K562 (cell line): Measurements from ENCODE around the gene DCN. TPM values are rescaled to one million over a fixed set of nuclear protein-coding genes. Genes with fewer than 3 reads are reported as not detected.

Source experiments
- ATAC-seq: fragments of 200-7000 bp; cut with Tn5 transposase; 3 replicates; pipeline ENCODE4 v1.9.1; 2020; ENCODE audit warnings: moderate library complexity
- BruUV-seq: library from RNA; stranded (reverse); fragments of 400-500 nt; replicated peaks from 2 replicates; lab custom pipeline; 2021; lab: Mats Ljungman, UMichigan
- CTCF ChIA-PET: fragments of 300-600 bp; formaldehyde crosslinking; extraction: SDS; loops from one replicate; lab custom pipeline; 2021; ENCODE audit warnings: low intra/inter-chr PET ratio; lab: Yijun Ruan, JAX
- POLR2A ChIA-PET: fragments of 300-600, 350-650 bp; sonication (Branson Sonifier 250); formaldehyde crosslinking; extraction: SDS; loops from one replicate; lab custom pipeline; 2021; ENCODE audit warnings: antibody characterized with exemption, inconsistent platforms; lab: Yijun Ruan, JAX
- DNase-seq, 4 experiments: peaks; one replicate each; pipeline versions ENCODE4 v3.0.0 to v3.0.0-alpha.2; 2011 to 2018; ENCODE audit warnings: low spot score in 3 of 4, mixed read lengths in 3 of 4; ENCODE audit errors: extremely low read depth in 1 of 4
- FAIRE-seq: peaks from 2 replicates; lab custom pipeline; 2011; peaks lifted over from hg19 to GRCh38; lab: Jason Lieb, UNC
- H2AFZ ChIP-seq: 2 replicates; pipeline ENCODE4 v1.6.0; 2011; ENCODE audit warnings: low read depth, low read length, control low read depth, inconsistent platforms
- H3K27ac ChIP-seq: fragments of 200-600 bp; 3 replicates; pipeline ENCODE4 v1.8.0; 2011; ENCODE audit warnings: low read depth, mild to moderate bottlenecking, control low read depth, inconsistent platforms, low read length, moderate library complexity, mixed read lengths; ENCODE audit errors: extremely low read depth
- H3K27me3 ChIP-seq, 2 experiments: fragments of 300-600 bp in 1 of 2; 2 replicates in 1 of 2; 3 replicates in 1 of 2; pipeline versions ENCODE4 v1.6.0 to v1.8.0; 2011; ENCODE audit warnings: inconsistent platforms in 2 of 2, low read length in 2 of 2, mild to moderate bottlenecking in 1 of 2, mixed read lengths in 1 of 2, moderate library complexity in 1 of 2; ENCODE audit not compliant: control insufficient read depth in 2 of 2, insufficient read depth in 2 of 2
- H3K36me3 ChIP-seq: fragments of 300-600 bp; 3 replicates; pipeline ENCODE4 v1.8.0; 2011; ENCODE audit warnings: mild to moderate bottlenecking, low read length, inconsistent platforms; ENCODE audit not compliant: control insufficient read depth, insufficient read depth
- H3K4me1 ChIP-seq, 2 experiments: fragments of 200-600 bp in 1 of 2; replicated peaks in 1 of 2; 2 replicates in 1 of 2; 3 replicates in 1 of 2; pipeline versions ENCODE4 v1.5.1 to v1.8.0; 2011; ENCODE audit warnings: inconsistent platforms in 2 of 2, low read length in 2 of 2, mild to moderate bottlenecking in 1 of 2, mixed read lengths in 1 of 2, moderate library complexity in 1 of 2; ENCODE audit not compliant: control insufficient read depth in 2 of 2, insufficient read depth in 2 of 2
- H3K4me2 ChIP-seq: 2 replicates; pipeline ENCODE4 v1.6.1; 2011; ENCODE audit warnings: low read length, control low read depth, inconsistent platforms, mixed read lengths; ENCODE audit not compliant: insufficient read depth
- H3K4me3 ChIP-seq: fragments of 200-600 bp; sonication (generic), shearing (Covaris generic); 2 replicates; pipeline ENCODE4 v1.5.1; 2016; ENCODE audit warnings: control low read depth, inconsistent platforms
- H3K79me2 ChIP-seq: fragments of 200-600 bp; 3 replicates; pipeline ENCODE4 v1.8.0; 2011; ENCODE audit warnings: low read length, inconsistent platforms; ENCODE audit not compliant: control insufficient read depth, insufficient read depth
- H3K9ac ChIP-seq, 2 experiments: 2 replicates each; pipeline versions ENCODE4 v1.6.0 to v1.6.1; 2011; ENCODE audit warnings: low read depth in 2 of 2, low read length in 2 of 2, control low read depth in 1 of 2, inconsistent platforms in 1 of 2, mild to moderate bottlenecking in 1 of 2, mixed read lengths in 1 of 2; ENCODE audit not compliant: insufficient read depth in 1 of 2
- H3K9me1 ChIP-seq: one replicate; pipeline ENCODE4 v1.6.0; 2011; ENCODE audit warnings: inconsistent platforms, mild to moderate bottlenecking, low read length, moderate library complexity; ENCODE audit not compliant: control insufficient read depth, insufficient read depth
- H3K9me3 ChIP-seq: replicated peaks from 2 replicates; pipeline ENCODE4 v1.5.1; 2011; ENCODE audit warnings: low read depth, low read length, inconsistent platforms; ENCODE audit not compliant: control insufficient read depth, insufficient read depth
- H4K20me1 ChIP-seq: replicated peaks from 2 replicates; pipeline ENCODE4 v1.6.1; 2011; ENCODE audit warnings: low read length, inconsistent platforms, mixed read lengths; ENCODE audit not compliant: control insufficient read depth, insufficient read depth
- CTBP1 ChIP-seq: fragments of 450-650 bp; IDR thresholded peaks from 2 replicates; pipeline ENCODE4 v1.6.1; 2016; ENCODE audit warnings: borderline replicate concordance
- EHMT2 ChIP-seq: fragments of 450-650 bp; IDR thresholded peaks from 2 replicates; pipeline ENCODE4 v1.6.1; 2018; ENCODE audit warnings: antibody characterized with exemption
- ILK ChIP-seq: fragments of 450-650 bp; IDR thresholded peaks from 2 replicates; pipeline ENCODE4 v1.6.1; 2016; ENCODE audit warnings: missing genetic modification characterization, low read depth, mild to moderate bottlenecking, missing compliant biosample characterization, moderate library complexity, borderline replicate concordance
- MCM5 ChIP-seq: fragments of 450-650 bp; IDR thresholded peaks from 2 replicates; pipeline ENCODE4 v1.6.1; 2016; ENCODE audit warnings: low read depth
- PHB ChIP-seq: fragments of 250-450 bp; sonication (Bioruptor Pico); IDR thresholded peaks from 2 replicates; pipeline ENCODE4 v1.5.0; 2021
- RERE ChIP-seq: sonication (generic); formaldehyde crosslinking; IDR thresholded peaks from 2 replicates; pipeline ENCODE4 v1.8.0; 2023; ENCODE audit warnings: missing genetic modification reagents, mild to moderate bottlenecking, borderline replicate concordance
- RREB1 ChIP-seq: fragments of 250-450 bp; sonication (Bioruptor Pico); IDR thresholded peaks from 2 replicates; pipeline ENCODE4 v1.4.0; 2020
- TOE1 ChIP-seq, 2 experiments: fragments of 450-650 bp in 1 of 2; sonication (generic) in 1 of 2; formaldehyde crosslinking in 1 of 2; IDR thresholded peaks; 2 replicates each; pipeline versions ENCODE4 v1.7.1 to v1.8.0; 2016 to 2022; ENCODE audit warnings: borderline replicate concordance in 2 of 2, mild to moderate bottlenecking in 2 of 2, antibody characterized with exemption in 1 of 2, inconsistent platforms in 1 of 2, low read depth in 1 of 2, missing genetic modification reagents in 1 of 2, moderate library complexity in 1 of 2
- ZNF184 ChIP-seq: sonication (generic); formaldehyde crosslinking; IDR thresholded peaks from 2 replicates; pipeline ENCODE4 v1.5.0; 2020; ENCODE audit warnings: missing genetic modification reagents
- ZNF280B ChIP-seq: fragments of 250-450 bp; sonication (Bioruptor Pico); IDR thresholded peaks from 2 replicates; pipeline ENCODE4 v1.5.1; 2021; ENCODE audit warnings: mild to moderate bottlenecking
- WGBS: fragments of 100-300 bp; shearing (Covaris generic); methylation state at CpG from one replicate; pipeline ENCODE4 v1.1.6; 2016; ENCODE audit warnings: low coverage, mixed read lengths; ENCODE audit not compliant: insufficient coverage; ENCODE audit errors: missing lambda C conversion rate; 5-methylcytosine and 5-hydroxymethylcytosine counted together
- in situ Hi-C: fragments of 300-500 bp; cut with MboI; formaldehyde crosslinking; loops from 4 replicates; pipeline ENCODE4 v1.15.0; 2018; ENCODE audit warnings: inconsistent platforms, mixed read lengths
- intact Hi-C: fragments of 100-400 bp; cut with micrococcal nuclease; formaldehyde crosslinking; loops from 2 replicates; pipeline ENCODE4 v1.14.2; 2022
- polyA plus RNA-seq, 8 experiments: library from polyadenylated mRNA; depleted of rRNA in 4 of 8; stranded (reverse) in 5 of 8; unstranded in 3 of 8; fragments of >200 nt; fragmentation: Nextera tagmentation in 2 of 8; fragmentation: Illumina TruSeq in 1 of 8; extraction: Ambion mirVana in 2 of 8; extraction: Trizol in 1 of 8; gene quantifications; 2 replicates each; pipeline versions ENCODE4 v1.2.1 to v1.2.3, GENCODE V29; 2011 to 2014; ENCODE audit warnings: inconsistent platforms in 1 of 8, missing spikeins in 1 of 8
- total RNA-seq, 7 experiments: library from RNA; depleted of rRNA in 6 of 7; stranded (reverse); fragments of >200 nt in 6 of 7; fragmentation: Illumina TruSeq in 2 of 7; extraction: Trizol in 2 of 7; gene quantifications; 2 replicates each; pipeline versions ENCODE4 v1.2.1 to v1.2.3, GENCODE V29; 2011 to 2021; ENCODE audit warnings: low replicate concordance in 1 of 7

The DCN gene
- total and polyA plus RNA-seq, 9 of the 15 experiments (the other 6 are each of a cell fraction or from before 2014, with no cell fraction given) = 0.08 to 2.4 (median 0.31) TPM; not detected in 1

GRCh38 chr12:91099341-91099740, 83.3 kb downstream of the DCN start:
- ATAC-seq (no peak), DNase-seq (no peak), FAIRE-seq (no peak)
- ChIA-PET POLR2A (no interaction called here), CTCF (no interaction called here)
- Histone ChIP-seq H3K4me2 (no peak overlapping the region), H3K9me3 (no peaks in the 10 kb centered on the region), H3K4me1 (no peaks in the 10 kb centered on the region), H3K9me1 (no peaks in the 10 kb centered on the region), H3K4me3 (no peak overlapping the region), H3K79me2 (no peaks in the 10 kb centered on the region), H3K27me3 (no peaks in the 10 kb centered on the region), H3K9ac (no peak overlapping the region), H2AFZ (no peak overlapping the region), H3K27ac (no peak overlapping the region), H3K36me3 (no peaks in the 10 kb centered on the region), H4K20me1 (no peaks in the 10 kb centered on the region)
- in situ Hi-C loops = no loop called here
- intact Hi-C loops = no loop called here
- no TSS peak for BruUV-seq
- WGBS = 0% methylated on average over 2 of the region's 2 CpGs
- no peak for TF ChIP-seq MCM5
- no peak for TF ChIP-seq RREB1 (CRISPR knock-in tag)
- TF ChIP-seq ZNF184 = no peak
- TF ChIP-seq RERE (CRISPR knock-in tag) = no peak
- no peak for TF ChIP-seq ILK (tag)
- TF ChIP-seq PHB (CRISPR knock-in tag) = no peak
- TF ChIP-seq CTBP1 = no peak
- TF ChIP-seq EHMT2 = no peak
- no peak for TF ChIP-seq TOE1 (IDR thresholded peaks at IDR 0.05; ENCODE audit: borderline replicate concordance)
- no peak for TF ChIP-seq TOE1 (CRISPR knock-in tag; IDR thresholded peaks at IDR 0.05; ENCODE audit: borderline replicate concordance, low read depth)
- TF ChIP-seq ZNF280B (CRISPR knock-in tag) = no peak
